Measurements from ENCODE around the gene ADISSP.

ADISSP gene

GRCh38 chr20:3721912-3722311, 45.6 kb downstream of the ADISSP start:
- TF ChIP-seq GATA3 (IDR thresholded peaks at IDR 0.05; ENCODE audit: low read depth, low read length) (no peak), GATA2 (IDR thresholded peaks at IDR 0.05; ENCODE audit: low read depth, low read length) (no peak)

- TF ChIP-seq GATA3 (IDR thresholded peaks at IDR 0.05; ENCODE audit: low read depth, low read length) (no peak), GATA2 (IDR thresholded peaks at IDR 0.05; ENCODE audit: low read depth, low read length) (no peak)
Observed at GRCh38 chr20:3720626-3721025, 46.9 kb downstream of the ADISSP start.

- TF ChIP-seq GATA3 (IDR thresholded peaks at IDR 0.05; ENCODE audit: low read depth, low read length) = no peak
- TF ChIP-seq GATA2 (IDR thresholded peaks at IDR 0.05; ENCODE audit: low read depth, low read length) = no peak
Observed at GRCh38 chr20:3720068-3720467, 47.5 kb downstream of the ADISSP start.

DNA sequence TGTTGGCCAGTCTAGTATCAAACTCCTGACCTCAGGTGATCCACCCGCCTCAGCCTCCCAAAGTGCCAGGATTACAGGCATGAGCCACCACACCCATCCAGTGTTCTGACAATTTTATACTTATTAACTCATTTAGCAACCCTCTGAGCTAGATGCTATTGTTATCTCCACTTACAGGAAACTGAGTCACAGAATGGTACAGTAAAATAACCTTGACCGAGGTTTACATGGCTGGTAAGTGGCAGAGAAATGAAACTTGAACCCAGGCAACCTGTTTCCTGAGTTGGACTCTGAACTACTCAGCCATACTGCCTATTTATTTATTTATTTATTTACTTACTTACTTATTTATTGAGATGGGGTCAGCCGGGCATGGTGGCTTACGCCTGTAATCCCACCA, 48.5 kb downstream of the ADISSP start:
- TF ChIP-seq GATA3 (IDR thresholded peaks at IDR 0.05; ENCODE audit: low read depth, low read length) = no peak
- no peak for TF ChIP-seq GATA2 (IDR thresholded peaks at IDR 0.05; ENCODE audit: low read depth, low read length)

DNA sequence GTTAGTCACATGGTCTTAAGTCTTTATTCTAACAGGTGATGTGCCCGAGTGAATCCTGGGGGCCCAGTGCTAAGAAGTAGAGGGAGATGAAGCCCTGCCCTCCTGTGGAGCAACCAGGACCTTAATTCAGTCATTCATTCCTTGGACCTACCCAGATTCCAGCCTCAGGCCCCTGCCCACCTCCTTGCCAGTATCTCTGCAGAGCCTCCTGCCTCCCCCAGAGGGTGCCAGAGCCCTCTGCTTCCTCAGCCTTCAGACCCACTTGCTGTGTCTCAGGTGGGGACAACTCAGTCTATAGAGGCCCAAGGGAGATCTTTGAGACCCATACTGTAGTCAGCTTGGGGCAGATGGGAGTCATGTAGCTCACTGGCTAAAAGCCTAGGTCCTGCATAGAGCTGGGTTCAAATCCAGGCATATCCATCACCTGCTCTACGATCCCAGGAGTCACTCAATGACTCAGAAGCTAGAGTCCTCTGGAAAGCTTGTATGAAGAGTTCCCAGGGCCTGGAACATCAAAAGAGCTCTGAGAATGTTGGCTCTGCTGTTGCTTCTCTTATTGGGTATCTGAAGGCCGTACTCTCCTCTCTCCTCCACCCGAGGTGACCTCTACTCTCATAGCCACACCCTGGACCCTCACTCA, 51.2 kb downstream of the ADISSP start:
- TF ChIP-seq GATA3 (IDR thresholded peaks at IDR 0.05; ENCODE audit: low read depth, low read length) (no peak), GATA2 (IDR thresholded peaks at IDR 0.05; ENCODE audit: low read depth, low read length) (no peak)

DNA sequence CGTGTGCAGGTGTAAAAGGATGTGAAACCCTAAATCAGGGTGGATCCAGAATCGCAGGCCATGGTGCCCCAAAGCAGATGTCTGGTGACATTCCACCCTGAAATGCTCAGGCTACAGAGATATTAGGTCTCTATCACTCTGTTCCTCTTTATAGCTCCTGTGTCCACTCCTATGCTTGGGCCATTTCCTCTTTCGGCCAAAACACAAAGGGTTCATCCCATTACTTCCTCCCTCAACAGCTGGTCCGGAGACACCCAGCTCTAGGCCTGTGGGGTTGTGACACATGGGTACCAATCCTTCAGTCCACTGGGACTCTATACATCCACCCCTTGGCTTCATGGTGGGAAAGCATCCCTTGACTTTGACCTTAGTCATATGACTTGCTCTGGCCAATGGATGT, 53.5 kb downstream of the ADISSP start:
- TF ChIP-seq GATA3 (IDR thresholded peaks at IDR 0.05; ENCODE audit: low read depth, low read length) = no peak
- no peak for TF ChIP-seq GATA2 (IDR thresholded peaks at IDR 0.05; ENCODE audit: low read depth, low read length)

DNA sequence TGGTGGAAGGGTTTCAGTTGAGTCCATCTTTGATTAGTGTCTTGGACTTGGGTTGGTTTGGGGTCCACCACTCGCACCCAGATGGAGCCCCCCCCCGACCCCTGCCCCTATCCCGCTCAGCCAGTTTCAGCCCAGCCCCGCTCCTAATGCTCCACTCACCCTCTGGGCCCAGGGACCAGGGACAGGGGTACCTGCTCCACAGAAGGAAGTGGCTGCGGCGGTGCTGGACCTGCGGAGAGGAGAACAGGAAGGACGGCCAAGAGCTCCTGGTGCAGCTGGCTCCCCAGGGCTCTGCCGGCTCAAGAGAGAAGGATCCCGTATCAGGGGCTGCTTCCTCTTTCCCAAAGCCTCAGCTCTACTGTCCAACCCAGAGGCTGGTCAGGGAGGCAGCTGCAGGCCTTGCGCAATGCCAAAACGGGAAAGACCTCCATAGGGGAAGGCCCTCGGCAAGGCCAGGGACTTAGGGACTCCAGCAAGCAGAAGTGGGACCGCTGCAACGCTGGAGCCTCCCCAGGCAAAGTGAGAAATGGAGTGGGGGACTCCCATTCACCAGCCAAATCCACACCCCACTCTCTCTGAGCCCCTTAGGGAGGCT, 55.2 kb downstream of the ADISSP start, which contains the start of gene SIGLEC1:
Gene SIGLEC1, minus strand, starts transcription at position 322 of the 595 bp plus-strand sequence. CDS start 5,472 bp downstream, outside the sequence.
- TF ChIP-seq GATA3 (IDR thresholded peaks at IDR 0.05; ENCODE audit: low read depth, low read length) (no peak), GATA2 (IDR thresholded peaks at IDR 0.05; ENCODE audit: low read depth, low read length) (no peak)

GRCh38 chr20:3711484-3711941, 56.0 kb downstream of the ADISSP start:
- TF ChIP-seq GATA3 (IDR thresholded peaks at IDR 0.05; ENCODE audit: low read depth, low read length) = no peak
- TF ChIP-seq GATA2 (IDR thresholded peaks at IDR 0.05; ENCODE audit: low read depth, low read length) = no peak

DNA sequence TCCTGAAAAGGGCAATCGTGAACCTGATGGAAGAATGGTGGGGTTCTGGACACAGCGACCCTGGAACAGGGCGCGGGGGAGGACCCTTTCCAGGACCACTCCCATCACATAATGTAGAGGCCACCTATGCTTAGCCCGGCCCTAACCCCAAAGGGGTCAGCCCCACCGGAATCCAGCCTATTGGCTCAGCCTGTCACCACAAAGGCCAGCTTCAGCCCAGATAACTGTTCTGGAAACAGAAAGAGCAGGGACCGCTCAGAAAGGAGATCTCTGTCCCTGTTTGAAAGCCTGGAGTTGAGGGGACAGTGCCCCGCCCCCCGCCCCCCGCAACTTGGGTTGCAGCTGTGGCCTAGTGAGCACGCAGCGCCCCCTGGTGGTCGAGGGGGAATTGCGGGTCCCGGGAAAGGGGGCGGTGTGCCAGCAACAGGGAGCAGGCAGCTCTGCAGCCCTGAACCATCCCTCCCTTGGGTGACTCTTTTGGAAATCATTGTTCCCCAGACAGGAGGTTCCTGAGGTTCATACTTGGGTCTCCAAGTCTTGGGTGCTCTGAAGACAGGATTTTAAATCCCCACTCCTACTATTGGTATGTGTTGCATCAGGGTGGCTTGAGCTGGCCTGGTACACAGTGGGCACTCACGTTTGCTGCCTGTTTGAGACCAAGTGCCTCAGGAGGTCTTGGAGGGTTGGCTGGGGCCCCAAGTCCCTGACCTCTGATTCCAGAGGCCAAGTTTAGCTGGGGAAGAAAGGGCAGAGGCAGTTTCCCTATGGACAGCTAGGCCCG, 56.7 kb downstream of the ADISSP start:
- TF ChIP-seq GATA3 (IDR thresholded peaks at IDR 0.05; ENCODE audit: low read depth, low read length) (no peak), GATA2 (IDR thresholded peaks at IDR 0.05; ENCODE audit: low read depth, low read length) (no peak)

DNA sequence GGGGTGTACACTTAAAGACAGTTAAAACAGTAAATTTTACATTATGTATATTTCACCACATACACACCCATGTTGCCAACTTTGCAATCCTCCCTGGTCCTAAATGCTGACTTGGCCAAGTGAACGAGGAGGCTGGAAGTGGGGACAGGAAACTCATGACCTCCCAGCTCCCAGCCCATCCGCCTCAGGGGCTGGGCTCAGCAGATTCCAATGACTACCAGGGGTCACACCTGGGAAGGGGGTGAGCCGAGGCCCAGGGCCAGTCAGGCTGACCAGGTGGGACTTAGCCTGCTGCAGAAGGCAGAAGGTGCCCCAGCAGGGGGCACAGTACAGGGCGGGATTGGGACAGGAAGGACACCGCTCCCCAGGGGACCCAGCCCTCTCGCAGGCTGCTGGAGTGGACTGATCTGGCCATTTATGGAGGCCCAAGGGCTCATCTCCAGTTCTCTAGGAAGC, 57.5 kb downstream of the ADISSP start:
- TF ChIP-seq GATA3 (IDR thresholded peaks at IDR 0.05; ENCODE audit: low read depth, low read length) (no peak), GATA2 (IDR thresholded peaks at IDR 0.05; ENCODE audit: low read depth, low read length) (no peak)

- no peak for TF ChIP-seq GATA3 (IDR thresholded peaks at IDR 0.05; ENCODE audit: low read depth, low read length)
- TF ChIP-seq GATA2 (IDR thresholded peaks at IDR 0.05; ENCODE audit: low read depth, low read length) = no peak
Observed at GRCh38 chr20:3707508-3707899, 60.0 kb downstream of the ADISSP start.

GRCh38 chr20:3706774-3707507, 60.6 kb downstream of the ADISSP start:
- no peak for TF ChIP-seq GATA2 (IDR thresholded peaks at IDR 0.05; ENCODE audit: low read depth, low read length)

- TF ChIP-seq GATA3 (IDR thresholded peaks at IDR 0.05; ENCODE audit: low read depth, low read length) (no peak), GATA2 (IDR thresholded peaks at IDR 0.05; ENCODE audit: low read depth, low read length) (no peak)
Observed at GRCh38 chr20:3705970-3706739, 61.4 kb downstream of the ADISSP start.

Data from SH-SY5Y (cell line).